GM12878 (cell line): Measurements from ENCODE around the gene TAF4.

Experiments used
- MYC ChIP-seq: IDR thresholded peaks from 2 replicates; pipeline ENCODE4 v1.6.1; 2011; ENCODE audit warnings: mild to moderate bottlenecking, low read length, moderate library complexity, inconsistent platforms; ENCODE audit not compliant: insufficient read depth, insufficient replicate concordance, insufficient read length, severe bottlenecking
- POLR2A ChIP-seq: IDR thresholded peaks from 2 replicates; pipeline ENCODE4 v1.6.1; 2011; ENCODE audit warnings: low read depth, mild to moderate bottlenecking, low read length
- RELA ChIP-seq: fragments of 450-650 bp; IDR thresholded peaks from 2 replicates; pipeline ENCODE4 v1.8.0; 2014; ENCODE audit warnings: borderline replicate concordance; ENCODE audit not compliant: partially characterized antibody
- TF ChIP-seq, protein P1 (sequence below), 3 experiments: IDR thresholded peaks in 2 of 3; conservative IDR thresholded peaks in 1 of 3; 2 replicates each; pipeline ENCODE4 v1.5.1; 2011; ENCODE audit warnings: low read depth in 3 of 3, low read length in 3 of 3, mild to moderate bottlenecking in 3 of 3, control low read depth in 2 of 3, moderate library complexity in 2 of 3, inconsistent platforms in 1 of 3, mixed read lengths in 1 of 3; ENCODE audit not compliant: control insufficient read depth in 2 of 3, insufficient read depth in 1 of 3; ENCODE audit errors: extremely low read depth in 1 of 3

DNA sequence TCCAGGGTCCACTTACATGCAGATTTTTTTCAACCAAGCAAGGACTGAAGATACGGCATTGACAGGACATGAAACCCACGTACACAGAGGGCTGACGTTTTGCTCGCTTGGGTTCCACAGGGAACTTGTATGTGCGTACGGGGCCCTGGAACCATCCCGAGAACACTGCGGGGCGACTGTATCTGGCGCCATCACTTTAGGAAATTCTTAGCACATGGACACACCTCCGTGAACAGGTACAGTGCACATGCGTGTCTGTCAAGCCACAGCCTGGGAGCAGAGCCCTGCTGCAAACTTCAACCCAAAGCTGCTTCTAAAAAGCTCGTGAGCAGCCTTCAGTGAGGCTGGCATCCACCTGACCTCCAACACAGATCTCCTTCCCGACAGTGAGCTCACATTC is 37.3 kb downstream of the TAF4 start:
- TF ChIP-seq POLR2A (no peak), MYC (no peak), RELA (no peak)
- TF ChIP-seq, protein P1, sequence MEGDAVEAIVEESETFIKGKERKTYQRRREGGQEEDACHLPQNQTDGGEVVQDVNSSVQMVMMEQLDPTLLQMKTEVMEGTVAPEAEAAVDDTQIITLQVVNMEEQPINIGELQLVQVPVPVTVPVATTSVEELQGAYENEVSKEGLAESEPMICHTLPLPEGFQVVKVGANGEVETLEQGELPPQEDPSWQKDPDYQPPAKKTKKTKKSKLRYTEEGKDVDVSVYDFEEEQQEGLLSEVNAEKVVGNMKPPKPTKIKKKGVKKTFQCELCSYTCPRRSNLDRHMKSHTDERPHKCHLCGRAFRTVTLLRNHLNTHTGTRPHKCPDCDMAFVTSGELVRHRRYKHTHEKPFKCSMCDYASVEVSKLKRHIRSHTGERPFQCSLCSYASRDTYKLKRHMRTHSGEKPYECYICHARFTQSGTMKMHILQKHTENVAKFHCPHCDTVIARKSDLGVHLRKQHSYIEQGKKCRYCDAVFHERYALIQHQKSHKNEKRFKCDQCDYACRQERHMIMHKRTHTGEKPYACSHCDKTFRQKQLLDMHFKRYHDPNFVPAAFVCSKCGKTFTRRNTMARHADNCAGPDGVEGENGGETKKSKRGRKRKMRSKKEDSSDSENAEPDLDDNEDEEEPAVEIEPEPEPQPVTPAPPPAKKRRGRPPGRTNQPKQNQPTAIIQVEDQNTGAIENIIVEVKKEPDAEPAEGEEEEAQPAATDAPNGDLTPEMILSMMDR (IDR thresholded peaks at IDR 0.05 in 2 of 3, conservative IDR thresholded peaks at IDR 0.05 in 1 of 3; ENCODE audit: control insufficient read depth in 2 of 3, extremely low read depth in 1 of 3, insufficient read depth in 1 of 3, low read depth in 3 of 3, low read length in 3 of 3) = no peak
